ENCODE results near the gene DHX8. TPM values are rescaled to one million over a fixed set of nuclear protein-coding genes. Genes with fewer than 3 reads are reported as not detected.

The DHX8 gene
- total RNA-seq, 1 experiment from 2014 or later: 54.1 TPM

GRCh38 chr17:43521389-43521788 lies 37.6 kb downstream of the DHX8 start:
- H4K8ac ChIP-seq (replicated peaks; ENCODE audit: insufficient read length, low read depth, low read length): no peak overlapping the region
- no peak overlapping the region for H3K9ac ChIP-seq (ENCODE audit: extremely low read depth, insufficient read length, low read length)
- Mint-ChIP-seq H3K27ac (no peak overlapping the region; a peak in 1 of 7 replicates), H3K4me1 (peaks cover 15 to 16% of the 10 kb centered on the region in 2 experiments), H3K4me3 (no peak overlapping the region), H3K27me3 (ENCODE audit: low read depth) (no peaks in the 10 kb centered on the region; the same call in 1 of the 2 replicates), H3K36me3 (ENCODE audit: insufficient read depth in 1 of 3, low read depth in 3 of 3) (peaks cover 25 to 93% (median 76%) of the 10 kb centered on the region in 3 experiments), H3K9me3 (no peaks in the 10 kb centered on the region)
- H4K20me1 ChIP-seq (ENCODE audit: control insufficient read depth, insufficient read depth, insufficient read length): no peaks in the 10 kb centered on the region
- no peaks in the 10 kb centered on the region for H3K23me2 ChIP-seq (ENCODE audit: insufficient read length, low read depth, low read length, poor library complexity, severe bottlenecking)
- no CpG with 5 or more reads among the region's 4 CpGs for WGBS (ENCODE audit: extremely low coverage, insufficient read length, low lambda C conversion rate)
- H3K27me3 ChIP-seq (ENCODE audit: insufficient read depth, low read length): no peaks in the 10 kb centered on the region
- H2BK20ac ChIP-seq (ENCODE audit: low read depth, low read length, poor library complexity, severe bottlenecking): no peak overlapping the region
- H3K79me1 ChIP-seq (ENCODE audit: insufficient read depth, low read depth, low read length, poor library complexity, severe bottlenecking): no peaks in the 10 kb centered on the region
- H4K5ac ChIP-seq (ENCODE audit: insufficient read length, low read depth, low read length): no peak overlapping the region
- H4K91ac ChIP-seq (ENCODE audit: insufficient read length, low read depth, low read length): no peak overlapping the region
- H2BK12ac ChIP-seq (ENCODE audit: insufficient read length, low read depth, low read length): no peak overlapping the region
- H2BK15ac ChIP-seq (ENCODE audit: low read depth, low read length): no peak overlapping the region
- H3K14ac ChIP-seq (ENCODE audit: insufficient read depth, low read length): no peak overlapping the region
- H2BK5ac ChIP-seq (ENCODE audit: insufficient read length, low read length): no peak overlapping the region
- H3K27ac ChIP-seq (ENCODE audit: insufficient read length, low read depth, low read length): no peak overlapping the region
- H3K23ac ChIP-seq (ENCODE audit: insufficient read length, low read depth, low read length): no peak overlapping the region
- H3K9me3 ChIP-seq (ENCODE audit: control insufficient read depth, low read depth, low read length): no peaks in the 10 kb centered on the region
- no peak overlapping the region for H3K18ac ChIP-seq (ENCODE audit: insufficient read length, low read depth, low read length)
- H3K79me2 ChIP-seq (ENCODE audit: insufficient read depth, low read length): no peaks in the 10 kb centered on the region
- H3K56ac ChIP-seq (ENCODE audit: insufficient read length, low read depth, low read length): no peak overlapping the region
- peaks cover 5% of the 10 kb centered on the region; the same call in 1 of the 2 replicates for H3K4me1 ChIP-seq (ENCODE audit: insufficient read depth, low read length)
- DNase-seq: no peak
- H3K4me2 ChIP-seq (ENCODE audit: insufficient read depth, insufficient read length, low read length): no peak overlapping the region
- H2BK120ac ChIP-seq (ENCODE audit: low read depth, low read length, poor library complexity, severe bottlenecking): no peak overlapping the region
- no peak overlapping the region for H2AK5ac ChIP-seq (ENCODE audit: insufficient read length, low read length)
- no peak for TF ChIP-seq CTCF (conservative IDR thresholded peaks at IDR 0.05)
- H3K4ac ChIP-seq (ENCODE audit: low read depth, low read length): no peak overlapping the region
- no peak overlapping the region for H2AFZ ChIP-seq (ENCODE audit: low read length)
- H3T11ph ChIP-seq (ENCODE audit: low read length): no peak overlapping the region

All from H9 (cell line).